ENCODE data around the gene CRBN. TPM values are rescaled to one million over a fixed set of nuclear protein-coding genes. Genes with fewer than 3 reads are reported as not detected.

Gene CRBN
- total and polyA plus RNA-seq, 2 of the 13 experiments (the other 11 are each of a cell fraction or from before 2014, with no cell fraction given) = 30.8 to 36.1 TPM

- TF ChIP-seq GMEB2 (CRISPR knock-in tag; IDR thresholded peaks at IDR 0.05; ENCODE audit: low read depth) (peak; percentile 90), ZNF143 (CRISPR knock-in tag; IDR thresholded peaks at IDR 0.05) (no peak), CREBL2 (CRISPR knock-in tag; IDR thresholded peaks at IDR 0.05; ENCODE audit: borderline replicate concordance) (peak; percentile 91; the same call in 1 of the 2 replicates), ZNF318 (CRISPR knock-in tag; IDR thresholded peaks at IDR 0.05) (no peak), PTBP1 (IDR thresholded peaks at IDR 0.05; ENCODE audit: low read depth, low read length, poor library complexity, severe bottlenecking) (peak; percentile 7), MIXL1 (CRISPR knock-in tag; IDR thresholded peaks at IDR 0.05) (no peak), ZNF569 (CRISPR knock-in tag; IDR thresholded peaks at IDR 0.05; ENCODE audit: borderline replicate concordance) (0 out of 2 replicates have a peak, but pooled peaks have one; percentile 79), RFXANK (CRISPR knock-in tag; IDR thresholded peaks at IDR 0.05) (0 out of 2 replicates have a peak, but pooled peaks have one; percentile 22), THYN1 (CRISPR knock-in tag; IDR thresholded peaks at IDR 0.05; ENCODE audit: borderline replicate concordance, low read depth) (no peak), ZNF230 (CRISPR knock-in tag; IDR thresholded peaks at IDR 0.05) (no peak), NFE2 (CRISPR knock-in tag; IDR thresholded peaks at IDR 0.05) (no peak), HNF4A (CRISPR knock-in tag; IDR thresholded peaks at IDR 0.05) (no peak)
- TF ChIP-seq, protein P1, sequence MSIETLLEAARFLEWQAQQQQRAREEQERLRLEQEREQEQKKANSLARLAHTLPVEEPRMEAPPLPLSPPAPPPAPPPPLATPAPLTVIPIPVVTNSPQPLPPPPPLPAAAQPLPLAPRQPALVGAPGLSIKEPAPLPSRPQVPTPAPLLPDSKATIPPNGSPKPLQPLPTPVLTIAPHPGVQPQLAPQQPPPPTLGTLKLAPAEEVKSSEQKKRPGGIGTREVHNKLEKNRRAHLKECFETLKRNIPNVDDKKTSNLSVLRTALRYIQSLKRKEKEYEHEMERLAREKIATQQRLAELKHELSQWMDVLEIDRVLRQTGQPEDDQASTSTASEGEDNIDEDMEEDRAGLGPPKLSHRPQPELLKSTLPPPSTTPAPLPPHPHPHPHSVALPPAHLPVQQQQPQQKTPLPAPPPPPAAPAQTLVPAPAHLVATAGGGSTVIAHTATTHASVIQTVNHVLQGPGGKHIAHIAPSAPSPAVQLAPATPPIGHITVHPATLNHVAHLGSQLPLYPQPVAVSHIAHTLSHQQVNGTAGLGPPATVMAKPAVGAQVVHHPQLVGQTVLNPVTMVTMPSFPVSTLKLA (IDR thresholded peaks at IDR 0.05) = peak; percentile 66
- TF ChIP-seq, protein P2, sequence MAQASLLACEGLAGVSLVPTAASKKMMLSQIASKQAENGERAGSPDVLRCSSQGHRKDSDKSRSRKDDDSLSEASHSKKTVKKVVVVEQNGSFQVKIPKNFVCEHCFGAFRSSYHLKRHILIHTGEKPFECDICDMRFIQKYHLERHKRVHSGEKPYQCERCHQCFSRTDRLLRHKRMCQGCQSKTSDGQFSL (CRISPR knock-in tag; IDR thresholded peaks at IDR 0.05) = peak; percentile 74; the same call in 1 of the 2 replicates
Observed at GRCh38 chr3:3126477-3127431, 52.7 kb downstream of the CRBN start, which contains the start of gene TRNT1 (continued).

Data from HepG2 (cell line).